GM11168 (cell line): ENCODE measurements around the gene PREX1.

Source experiments
- in situ Hi-C: fragments of 300-500 bp; cut with MboI; formaldehyde crosslinking; loops from one replicate; pipeline ENCODE4 v1.12.0; 2022; ENCODE audit warnings: low sequenced_read_pairs; ENCODE audit not compliant: unreplicated experiment

The PREX1 gene

GRCh38 chr20:48706710-48707365 is 121.0 kb downstream of the PREX1 start:
- in situ Hi-C loops: no loop called here

GRCh38 chr20:48706116-48706656 is 121.6 kb downstream of the PREX1 start:
- in situ Hi-C loops: no loop called here

DNA sequence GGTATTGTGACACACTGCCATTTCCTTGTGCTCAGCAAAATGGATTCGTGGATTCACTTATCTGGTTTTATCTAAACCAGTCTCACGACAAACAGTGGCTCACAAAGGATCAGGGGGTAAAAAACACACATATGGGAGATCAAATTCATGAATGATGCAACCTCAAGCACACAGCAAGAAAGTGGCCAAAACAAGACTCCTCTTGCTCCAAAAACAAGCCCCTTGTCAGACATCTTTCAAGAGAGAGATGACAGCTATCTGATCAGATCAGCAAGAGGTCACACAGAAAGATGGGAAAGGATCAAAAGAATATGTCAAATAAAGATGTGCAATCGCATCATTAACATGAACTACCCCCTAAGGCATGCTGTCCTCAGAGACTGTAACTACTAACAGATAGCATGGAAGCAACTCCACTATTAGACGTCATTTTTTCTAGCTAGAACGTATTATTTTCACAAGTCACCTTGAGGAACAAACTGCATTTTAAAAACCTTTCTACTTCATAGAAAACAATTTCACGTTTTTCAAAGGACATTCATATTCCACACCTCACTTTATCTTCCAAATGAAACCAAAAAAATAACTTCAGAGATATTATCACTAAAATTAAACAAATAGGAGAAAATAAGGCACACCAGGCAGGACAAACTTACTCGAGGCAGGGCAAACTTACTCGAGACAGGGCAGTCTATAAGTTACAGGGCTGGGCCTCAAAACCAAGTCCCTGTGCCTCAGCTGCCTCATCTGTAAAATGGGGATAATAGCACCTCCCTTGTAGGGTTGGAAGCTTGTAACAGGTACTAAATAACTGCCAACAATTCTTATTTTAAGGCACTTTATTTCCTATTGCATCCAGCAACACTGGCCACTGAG is 122.3 kb downstream of the PREX1 start:
- in situ Hi-C loops: no loop called here

DNA sequence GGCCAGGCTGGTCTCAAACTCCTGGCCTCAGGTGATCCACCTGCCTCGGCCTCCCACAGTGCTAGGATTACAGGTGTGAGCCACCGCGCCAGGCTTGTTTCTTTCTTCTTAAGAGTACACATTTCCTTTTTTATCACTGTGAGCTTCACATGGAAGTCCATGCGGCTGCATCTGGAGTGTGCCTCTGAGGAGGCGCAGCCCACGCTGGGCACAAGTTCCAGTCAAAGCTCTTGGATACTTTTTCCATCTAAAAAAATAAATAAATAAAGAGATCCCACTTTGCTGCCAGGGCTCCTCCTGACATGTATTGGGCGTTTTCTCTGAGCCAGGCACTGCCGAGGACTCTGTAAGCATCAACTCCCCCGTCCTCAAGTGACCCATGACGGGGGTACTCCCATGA is 123.0 kb downstream of the PREX1 start:
- in situ Hi-C loops: no loop called here

GRCh38 chr20:48703511-48704219 is 124.1 kb downstream of the PREX1 start:
- in situ Hi-C loops: no loop called here

GRCh38 chr20:48703107-48703506 is 124.7 kb downstream of the PREX1 start:
- in situ Hi-C loops: no loop called here

DNA sequence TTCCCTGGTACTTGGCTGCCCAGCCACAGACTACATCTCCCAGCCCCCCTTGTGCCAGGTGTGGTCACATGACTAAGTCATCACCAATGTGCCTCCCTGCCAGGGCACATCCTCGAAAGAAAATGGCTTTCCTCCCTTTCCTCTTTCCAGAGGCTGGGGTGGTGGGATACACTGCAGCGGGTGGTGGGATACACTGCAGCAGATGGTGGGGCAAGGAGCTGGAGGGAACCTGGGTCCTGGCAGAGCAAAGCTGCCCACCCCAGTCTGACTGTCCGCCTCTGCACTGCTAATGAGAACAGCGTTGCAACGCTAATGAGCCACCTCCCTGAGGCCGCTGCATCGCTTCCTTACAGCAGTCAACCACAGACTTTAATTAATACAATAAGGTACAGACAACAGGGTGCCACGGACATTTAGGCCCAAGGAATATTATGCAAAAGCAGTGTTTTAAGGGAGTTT is 125.3 kb downstream of the PREX1 start:
- in situ Hi-C loops: no loop called here

GRCh38 chr20:48701702-48702101 is 126.1 kb downstream of the PREX1 start:
- in situ Hi-C loops: no loop called here

DNA sequence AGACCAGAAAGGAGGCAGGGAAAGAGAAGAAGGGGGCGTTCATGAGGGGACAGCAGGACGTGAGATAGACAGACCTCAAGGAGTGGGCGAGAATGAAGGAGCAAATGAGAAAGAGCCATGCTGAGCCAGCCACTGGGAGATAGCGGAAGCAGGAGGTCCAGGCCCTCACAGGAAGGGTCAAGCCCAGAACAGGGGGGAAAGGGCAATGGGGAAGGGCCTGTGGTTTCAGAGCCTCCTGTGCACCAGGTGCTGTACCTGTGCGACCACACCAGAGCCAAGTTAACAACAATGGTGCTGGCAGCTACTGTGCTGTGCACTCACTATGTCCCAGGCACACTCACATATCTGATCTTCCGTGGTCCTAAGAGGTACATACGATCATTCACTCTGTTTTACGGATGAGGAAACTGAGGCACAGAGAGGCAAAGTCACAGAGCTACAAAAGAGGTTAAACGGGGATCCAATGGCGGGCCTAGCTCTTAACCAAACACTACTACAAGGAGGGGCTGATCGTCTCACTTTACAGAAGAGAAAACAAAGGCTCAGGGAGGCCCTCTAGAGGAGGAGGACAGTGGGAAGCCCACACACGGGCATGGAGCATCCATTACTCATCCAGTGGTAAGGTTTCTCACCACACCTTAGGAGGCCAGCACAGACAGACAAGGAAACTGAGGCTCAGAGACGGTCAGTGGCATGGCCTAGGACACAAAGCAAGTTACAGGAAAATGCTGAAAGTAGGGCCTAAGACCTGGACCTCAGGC is 129.1 kb downstream of the PREX1 start:
- in situ Hi-C loops: no loop called here

DNA sequence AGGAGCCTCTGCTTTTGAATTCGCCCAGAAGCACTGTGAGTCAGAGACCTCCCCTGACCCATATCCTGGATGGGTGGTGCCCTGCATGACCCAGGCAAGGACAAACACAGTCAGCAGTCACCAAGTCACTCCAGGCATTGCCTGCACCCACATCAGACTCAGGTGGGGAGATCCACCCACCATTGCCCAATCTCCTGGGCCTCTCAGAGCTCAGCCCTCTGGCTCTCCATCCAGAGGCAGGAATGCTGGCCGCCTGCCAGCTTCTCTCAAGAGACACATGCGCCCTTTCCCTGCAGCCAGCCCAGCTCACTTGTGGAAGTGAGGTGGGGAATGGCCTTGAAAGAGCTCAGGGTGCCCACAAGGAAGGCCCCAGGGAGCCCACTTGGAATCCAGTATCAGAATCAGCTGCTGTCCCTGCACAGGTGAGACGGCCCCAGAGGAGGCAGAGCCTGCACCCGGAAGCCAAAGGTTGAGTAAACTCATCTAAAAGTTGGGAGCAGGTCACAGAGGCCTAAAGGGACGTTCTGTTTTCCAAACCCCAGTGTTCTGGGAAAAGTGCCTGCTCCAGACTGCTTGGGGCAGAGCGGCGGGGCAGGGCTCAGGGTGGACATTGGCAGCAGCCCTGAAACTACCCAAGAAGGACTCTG is 129.8 kb downstream of the PREX1 start:
- in situ Hi-C loops: no loop called here

DNA sequence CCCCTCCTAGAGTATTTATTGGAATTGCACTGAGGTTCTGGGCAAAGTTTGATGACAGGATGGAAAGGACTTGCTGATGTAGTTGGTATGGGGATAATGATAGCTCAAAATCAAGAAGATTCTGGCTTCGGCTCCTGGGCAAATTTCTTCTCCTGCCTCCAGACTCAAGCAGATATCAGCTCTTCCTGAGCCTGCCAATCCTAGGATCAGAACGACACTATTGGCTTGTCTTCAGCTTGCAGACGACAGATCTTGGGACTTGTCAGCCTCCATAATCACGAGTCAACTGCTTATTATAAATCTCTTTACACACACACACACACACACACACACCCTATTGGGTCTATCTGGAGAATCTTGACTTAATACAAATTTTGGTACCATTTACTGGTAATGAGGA is 131.1 kb downstream of the PREX1 start:
- in situ Hi-C loops: no loop called here

- in situ Hi-C loops: no loop called here
Observed at GRCh38 chr20:48695738-48696137, 132.1 kb downstream of the PREX1 start.

DNA sequence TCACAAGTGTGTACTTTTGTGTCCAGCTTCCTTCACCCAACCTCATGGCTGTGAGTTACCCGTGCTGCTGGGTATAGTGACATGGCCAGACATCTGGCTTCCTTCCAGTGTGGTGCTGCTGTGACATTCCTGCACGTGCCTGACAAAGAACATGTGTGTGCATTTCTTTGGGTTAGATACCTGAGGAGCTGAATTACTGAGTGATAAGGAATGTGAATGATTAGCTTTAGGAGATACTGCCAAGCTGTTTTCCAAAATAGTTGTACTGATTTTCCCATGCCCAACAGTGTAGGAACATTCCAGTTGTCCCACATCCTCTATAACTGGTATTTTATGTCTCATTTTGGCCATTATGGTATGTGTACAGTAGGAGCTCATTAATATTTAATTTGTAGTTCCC is 132.5 kb downstream of the PREX1 start:
- in situ Hi-C loops: no loop called here

- in situ Hi-C loops: no loop called here
Observed at GRCh38 chr20:48694381-48694865, 133.4 kb downstream of the PREX1 start.

GRCh38 chr20:48691523-48691922 is 136.3 kb downstream of the PREX1 start:
- in situ Hi-C loops: no loop called here

GRCh38 chr20:48690888-48691287 is 136.9 kb downstream of the PREX1 start:
- in situ Hi-C loops: no loop called here

DNA sequence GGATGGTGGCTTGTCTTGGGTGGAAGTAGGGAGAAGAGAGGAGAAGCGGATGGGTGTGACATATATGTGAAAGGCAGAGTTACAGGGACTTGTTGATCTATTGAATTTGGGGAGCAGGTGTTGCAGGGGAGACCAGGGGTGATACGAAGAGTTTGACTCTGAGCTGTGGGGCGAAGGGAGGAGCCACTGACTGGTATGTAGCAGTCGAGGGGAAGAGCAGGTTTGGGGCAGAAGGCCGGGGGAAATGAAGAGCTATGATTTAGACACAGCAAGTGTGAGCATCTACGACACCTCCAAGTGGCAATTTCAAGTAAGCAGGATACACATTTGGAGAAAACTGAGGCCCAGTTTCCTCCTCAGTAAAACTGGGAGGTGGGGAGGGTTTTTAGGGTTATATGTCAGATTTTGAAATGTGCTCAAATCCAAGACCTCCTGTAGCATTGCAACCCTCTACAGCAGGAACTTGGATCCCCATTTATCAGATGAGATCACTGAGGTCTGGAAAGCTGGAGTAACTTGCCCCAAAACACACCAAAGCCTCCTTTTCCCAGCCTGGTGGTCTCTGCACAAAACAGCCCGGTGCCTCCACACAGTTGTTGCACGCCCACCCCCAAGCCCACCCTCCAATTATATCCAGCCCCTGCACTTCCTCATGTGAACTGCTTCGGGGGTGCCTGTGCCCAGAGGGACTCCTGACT is 137.8 kb downstream of the PREX1 start:
- in situ Hi-C loops: no loop called here

GRCh38 chr20:48689388-48689787 is 138.4 kb downstream of the PREX1 start:
- in situ Hi-C loops: no loop called here

GRCh38 chr20:48688579-48688978 is 139.2 kb downstream of the PREX1 start:
- in situ Hi-C loops: no loop called here
